ENCODE measurements around the gene CPEB3.
A peak's percentile ranks its signal among the peaks of the same experiment; 100 is the strongest.
"Not testable (repeated sequence)": the region's sequence is repeated elsewhere in the genome, so short reads cannot be mapped to it uniquely, and the experiment has no call there.

CPEB3 gene

GRCh38 chr10:92031580-92031979 is 259.3 kb downstream of the CPEB3 start:
- TF ChIP-seq CTCF (IDR thresholded peaks at IDR 0.05; ENCODE audit: low read depth, low read length) = no peak
- no peak for DNase-seq (ENCODE audit: low read depth in 2 of 2)
- no peak overlapping the region for H3K4me3 ChIP-seq (replicated peaks in 1 of 2; ENCODE audit: low read depth in 2 of 2, low read length in 2 of 2)

GRCh38 chr10:92027141-92027540 is 263.7 kb downstream of the CPEB3 start:
- TF ChIP-seq CTCF (IDR thresholded peaks at IDR 0.05; ENCODE audit: low read depth, low read length) = no peak
- DNase-seq (ENCODE audit: low read depth in 2 of 2) = no peak
- no peak overlapping the region for H3K4me3 ChIP-seq (replicated peaks in 1 of 2; ENCODE audit: low read depth in 2 of 2, low read length in 2 of 2)

- DNase-seq (ENCODE audit: low read depth in 2 of 2); H3K4me3 ChIP-seq (replicated peaks in 1 of 2; ENCODE audit: low read depth in 2 of 2, low read length in 2 of 2): not testable (repeated sequence)
Measured at GRCh38 chr10:92025340-92025739, 265.5 kb downstream of the CPEB3 start.

GRCh38 chr10:92024700-92025099 is 266.2 kb downstream of the CPEB3 start:
- no peak for TF ChIP-seq CTCF (IDR thresholded peaks at IDR 0.05; ENCODE audit: low read depth, low read length)
- peak; percentile 11 to 20 for DNase-seq (ENCODE audit: low read depth in 2 of 2)
- no peak overlapping the region for H3K4me3 ChIP-seq (replicated peaks in 1 of 2; ENCODE audit: low read depth in 2 of 2, low read length in 2 of 2)

- TF ChIP-seq CTCF (IDR thresholded peaks at IDR 0.05; ENCODE audit: low read depth, low read length) = no peak
Measured at GRCh38 chr10:92014620-92015019, 276.3 kb downstream of the CPEB3 start.

GRCh38 chr10:92011560-92012214 is 279.2 kb downstream of the CPEB3 start:
- TF ChIP-seq CTCF (IDR thresholded peaks at IDR 0.05; ENCODE audit: low read depth, low read length) = no peak
- peak; percentile 30 to 79 for DNase-seq (ENCODE audit: low read depth in 2 of 2)

More at GRCh38 chr10:92014620-92015019, 276.3 kb downstream of the CPEB3 start:
- no peak overlapping the region for H3K4me3 ChIP-seq (replicated peaks in 1 of 2; ENCODE audit: low read depth in 2 of 2, low read length in 2 of 2)
- no peak for DNase-seq (ENCODE audit: low read depth in 2 of 2)

GRCh38 chr10:92010047-92010735 is 280.7 kb downstream of the CPEB3 start:
- H3K4me3 ChIP-seq (replicated peaks in 1 of 2; ENCODE audit: low read depth in 2 of 2, low read length in 2 of 2) = no peak overlapping the region
- no peak for DNase-seq (ENCODE audit: low read depth in 2 of 2)
- TF ChIP-seq CTCF (IDR thresholded peaks at IDR 0.05; ENCODE audit: low read depth, low read length) = no peak

More at GRCh38 chr10:92011560-92012214, 279.2 kb downstream of the CPEB3 start:
- no peak overlapping the region for H3K4me3 ChIP-seq (replicated peaks in 1 of 2; ENCODE audit: low read depth in 2 of 2, low read length in 2 of 2)
